Measurements from ENCODE around the gene NFATC4. TPM values are rescaled to one million over a fixed set of nuclear protein-coding genes. Genes with fewer than 3 reads are reported as not detected.

NFATC4 gene
- total RNA-seq, 1 donor from 2014 or later, result 56.6 TPM

DNA sequence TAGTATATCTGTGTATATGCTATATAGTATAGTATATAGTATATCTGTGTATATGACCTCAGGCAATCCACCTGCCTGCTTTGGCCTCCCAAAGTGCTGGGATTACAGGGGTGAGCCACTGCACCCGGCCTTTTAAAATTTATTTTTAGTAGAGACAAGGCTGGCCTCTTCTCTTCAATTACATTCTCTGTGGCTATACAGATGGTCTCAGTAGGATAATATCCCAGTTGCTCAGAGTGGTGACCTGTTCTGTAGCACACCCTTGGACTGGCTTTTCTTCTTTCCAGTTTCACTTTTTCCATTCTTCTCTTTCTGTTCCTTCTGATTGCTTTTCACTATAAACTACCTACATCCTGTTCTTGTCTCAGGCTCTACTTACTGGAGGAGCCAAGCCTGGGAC lies 3.1 kb upstream of the NFATC4 start:
- Mint-ChIP-seq H3K4me3 (ENCODE audit: low read depth) (no peak overlapping the region), H3K27me3 (peaks cover 22% of the 10 kb centered on the region), H3K9me3 (ENCODE audit: low read depth) (no peaks in the 10 kb centered on the region), H3K27ac (no peak overlapping the region), H3K4me1 (ENCODE audit: low read depth) (peaks cover 13% of the 10 kb centered on the region), H3K36me3 (ENCODE audit: insufficient read depth) (no peaks in the 10 kb centered on the region)
- no peak for DNase-seq (ENCODE audit: low spot score, unreplicated experiment)
- TF ChIP-seq, protein P1, sequence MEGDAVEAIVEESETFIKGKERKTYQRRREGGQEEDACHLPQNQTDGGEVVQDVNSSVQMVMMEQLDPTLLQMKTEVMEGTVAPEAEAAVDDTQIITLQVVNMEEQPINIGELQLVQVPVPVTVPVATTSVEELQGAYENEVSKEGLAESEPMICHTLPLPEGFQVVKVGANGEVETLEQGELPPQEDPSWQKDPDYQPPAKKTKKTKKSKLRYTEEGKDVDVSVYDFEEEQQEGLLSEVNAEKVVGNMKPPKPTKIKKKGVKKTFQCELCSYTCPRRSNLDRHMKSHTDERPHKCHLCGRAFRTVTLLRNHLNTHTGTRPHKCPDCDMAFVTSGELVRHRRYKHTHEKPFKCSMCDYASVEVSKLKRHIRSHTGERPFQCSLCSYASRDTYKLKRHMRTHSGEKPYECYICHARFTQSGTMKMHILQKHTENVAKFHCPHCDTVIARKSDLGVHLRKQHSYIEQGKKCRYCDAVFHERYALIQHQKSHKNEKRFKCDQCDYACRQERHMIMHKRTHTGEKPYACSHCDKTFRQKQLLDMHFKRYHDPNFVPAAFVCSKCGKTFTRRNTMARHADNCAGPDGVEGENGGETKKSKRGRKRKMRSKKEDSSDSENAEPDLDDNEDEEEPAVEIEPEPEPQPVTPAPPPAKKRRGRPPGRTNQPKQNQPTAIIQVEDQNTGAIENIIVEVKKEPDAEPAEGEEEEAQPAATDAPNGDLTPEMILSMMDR (IDR thresholded peaks at IDR 0.05; ENCODE audit: unreplicated experiment), result no peak

- peak overlapping the region; percentile 94 for H3K27ac Mint-ChIP-seq
- TF ChIP-seq, protein P1 (IDR thresholded peaks at IDR 0.05; ENCODE audit: unreplicated experiment), result peak; percentile 89
- peak overlapping the region; percentile 78 for H3K4me3 Mint-ChIP-seq (ENCODE audit: low read depth)
- H3K36me3 Mint-ChIP-seq (ENCODE audit: insufficient read depth), result no peaks in the 10 kb centered on the region
- H3K27me3 Mint-ChIP-seq, result peaks cover 18% of the 10 kb centered on the region
- no peaks in the 10 kb centered on the region for H3K9me3 Mint-ChIP-seq (ENCODE audit: low read depth)
- peak; percentile 76 for DNase-seq (ENCODE audit: low spot score, unreplicated experiment)
- peaks cover 13% of the 10 kb centered on the region for H3K4me1 Mint-ChIP-seq (ENCODE audit: low read depth)
These were observed 2.2 kb upstream of the NFATC4 start for GRCh38 chr14:24365600-24366412.

- Mint-ChIP-seq H3K4me3 (ENCODE audit: low read depth) (peak overlapping the region; percentile 78), H3K27ac (peak overlapping the region; percentile 97), H3K4me1 (ENCODE audit: low read depth) (peaks cover 13% of the 10 kb centered on the region), H3K27me3 (peaks cover 14% of the 10 kb centered on the region), H3K36me3 (ENCODE audit: insufficient read depth) (no peaks in the 10 kb centered on the region), H3K9me3 (ENCODE audit: low read depth) (no peaks in the 10 kb centered on the region)
- TF ChIP-seq, protein P1 (IDR thresholded peaks at IDR 0.05; ENCODE audit: unreplicated experiment), result no peak
- no peak for DNase-seq (ENCODE audit: low spot score, unreplicated experiment)
These were observed 1.6 kb upstream of the NFATC4 start for GRCh38 chr14:24366413-24366720.

DNA sequence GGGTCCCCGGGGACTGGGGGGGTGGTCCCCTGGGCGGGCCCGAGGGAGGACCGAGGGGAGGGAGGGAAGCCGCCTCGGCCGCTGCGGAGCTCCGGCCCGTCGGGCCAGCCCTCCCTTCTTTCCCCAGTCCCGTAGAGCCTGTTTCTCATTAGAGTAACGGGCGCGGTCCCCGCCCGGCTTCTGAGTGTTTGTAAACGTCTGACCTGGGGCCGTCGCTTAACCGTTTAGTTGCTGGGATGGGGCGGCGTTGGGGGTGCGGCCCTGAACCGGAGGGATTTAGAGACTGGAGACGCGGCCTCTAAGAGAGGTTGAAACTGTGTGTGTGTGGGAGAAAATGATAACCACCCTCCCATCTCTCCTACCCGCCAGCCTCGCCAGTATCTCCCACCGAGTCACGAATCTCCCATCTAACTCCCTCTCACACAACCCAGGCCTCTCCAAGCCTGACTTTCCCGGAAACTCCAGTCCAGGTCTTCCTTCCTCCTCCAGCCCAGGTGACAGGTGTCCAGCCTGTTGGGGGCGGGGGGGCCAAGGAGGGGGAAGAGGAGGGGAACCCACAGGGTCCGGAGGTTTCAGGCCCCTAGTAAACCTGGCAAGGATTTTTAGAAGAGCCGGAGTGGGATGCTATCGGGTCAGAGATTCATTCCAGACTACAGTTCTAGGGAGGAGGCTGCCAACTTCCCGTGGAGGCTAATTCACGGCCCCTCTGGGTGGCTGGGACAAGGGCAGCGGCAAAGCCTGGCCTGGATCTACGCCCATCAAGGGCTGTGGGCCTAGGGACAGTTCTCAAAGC lies 1.1 kb upstream of the NFATC4 start:
- DNase-seq (ENCODE audit: low spot score, unreplicated experiment), result peak; percentile 89
- Mint-ChIP-seq H3K27ac (peak overlapping the region; percentile 97), H3K4me3 (ENCODE audit: low read depth) (peak overlapping the region; percentile 78), H3K27me3 (peaks cover 9% of the 10 kb centered on the region), H3K9me3 (ENCODE audit: low read depth) (no peaks in the 10 kb centered on the region), H3K4me1 (ENCODE audit: low read depth) (peaks cover 13% of the 10 kb centered on the region), H3K36me3 (ENCODE audit: insufficient read depth) (no peaks in the 10 kb centered on the region)
- TF ChIP-seq, protein P1 (IDR thresholded peaks at IDR 0.05; ENCODE audit: unreplicated experiment), result no peak

DNA sequence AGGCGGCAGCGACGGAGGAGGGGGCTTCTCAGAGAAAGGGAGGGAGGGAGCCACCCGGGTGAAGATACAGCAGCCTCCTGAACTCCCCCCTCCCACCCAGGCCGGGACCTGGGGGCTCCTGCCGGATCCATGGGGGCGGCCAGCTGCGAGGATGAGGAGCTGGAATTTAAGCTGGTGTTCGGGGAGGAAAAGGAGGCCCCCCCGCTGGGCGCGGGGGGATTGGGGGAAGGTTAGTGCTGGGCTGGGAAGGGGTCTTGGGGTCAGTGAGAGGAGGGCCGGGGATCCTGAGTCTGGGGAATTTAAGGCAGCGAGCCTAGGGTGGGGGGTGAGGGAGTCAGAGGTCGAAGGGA lies 203 bp downstream of the NFATC4 start:
- TF ChIP-seq, protein P1 (IDR thresholded peaks at IDR 0.05; ENCODE audit: unreplicated experiment), result no peak
- DNase-seq (ENCODE audit: low spot score, unreplicated experiment), result no peak
- peak overlapping the region; percentile 97 for H3K27ac Mint-ChIP-seq
- H3K27me3 Mint-ChIP-seq, result peaks cover 1% of the 10 kb centered on the region
- peak overlapping the region; percentile 78 for H3K4me3 Mint-ChIP-seq (ENCODE audit: low read depth)
- H3K9me3 Mint-ChIP-seq (ENCODE audit: low read depth), result no peaks in the 10 kb centered on the region
- no peaks in the 10 kb centered on the region for H3K36me3 Mint-ChIP-seq (ENCODE audit: insufficient read depth)
- peaks cover 13% of the 10 kb centered on the region for H3K4me1 Mint-ChIP-seq (ENCODE audit: low read depth)
